HCT116 (cell line): ENCODE results near the gene MAGEC3. TPM values are rescaled to one million over a fixed set of nuclear protein-coding genes. Genes with fewer than 3 reads are reported as not detected.

Experiments
- ATAC-seq: fragments of 200-7000 bp; cut with Tn5 transposase; 2 replicates; pipeline ENCODE4 v1.9.1; 2020; ENCODE audit warnings: mild to moderate bottlenecking, moderate library complexity
- BruUV-seq: library from RNA; stranded (reverse); fragments of 400-500 nt; replicated peaks from 2 replicates; lab custom pipeline; 2021; lab: Mats Ljungman, UMichigan
- CTCF ChIA-PET: fragments of 300-600 bp; sonication (Branson Sonifier 250); formaldehyde crosslinking; loops from one replicate; lab custom pipeline; 2021; ENCODE audit warnings: antibody characterized with exemption; lab: Charles Lee
- POLR2A ChIA-PET: fragments of 300-600, 350-600 bp; sonication (Branson Sonifier 250); formaldehyde crosslinking; loops from one replicate; lab custom pipeline; 2021; ENCODE audit warnings: antibody characterized with exemption; lab: Charles Lee
- RAD21 ChIA-PET, 2 experiments: fragments of 300-600 bp; sonication (Branson Sonifier 250); formaldehyde crosslinking; loops; one replicate each; lab custom pipeline; 2023; ENCODE audit warnings: low total read pairs in 2 of 2; ENCODE audit not compliant: uncharacterized antibody in 2 of 2, unreplicated experiment in 2 of 2, low non-redundant PET in 1 of 2; lab: Charles Lee
- DNase-seq: peaks from one replicate; pipeline ENCODE4 v3.0.0-alpha.2; 2010; ENCODE audit warnings: low read depth, low spot score
- H2AFZ ChIP-seq: fragments of 200-600 bp; shearing (Covaris generic), sonication (generic); 2 replicates; pipeline ENCODE4 v1.6.1; 2017; ENCODE audit warnings: low read depth, mixed run types, mixed read lengths, antibody characterized with exemption, low read length; ENCODE audit not compliant: poor library complexity, severe bottlenecking
- H3K27ac ChIP-seq: 2 replicates; pipeline ENCODE4 v1.5.1; 2012; ENCODE audit warnings: low read depth, low read length
- H3K27me3 ChIP-seq: fragments of 200-600 bp; sonication (generic); 2 replicates; pipeline ENCODE4 v1.6.1; 2016; ENCODE audit warnings: mixed run types, low read length, mixed read lengths; ENCODE audit not compliant: insufficient read depth
- H3K36me3 ChIP-seq, 2 experiments: fragments of 200-500 bp in 1 of 2; fragments of 200-600 bp in 1 of 2; sonication (Bioruptor generic) in 1 of 2; sonication (generic) in 1 of 2; 2 replicates each; pipeline versions ENCODE4 v1.5.1 to v1.6.1; 2014 to 2016; ENCODE audit warnings: low read length in 2 of 2, inconsistent platforms in 1 of 2, mixed read lengths in 1 of 2, mixed run types in 1 of 2; ENCODE audit not compliant: insufficient read depth in 2 of 2, control insufficient read depth in 1 of 2
- H3K4me1 ChIP-seq, 2 experiments: fragments of 200-600 bp in 1 of 2; sonication (generic) in 1 of 2; 2 replicates each; pipeline versions ENCODE4 v1.5.1 to v1.6.1; 2012 to 2017; ENCODE audit warnings: low read length in 2 of 2, inconsistent platforms in 1 of 2, mild to moderate bottlenecking in 1 of 2, mixed read lengths in 1 of 2, mixed run types in 1 of 2, moderate library complexity in 1 of 2; ENCODE audit not compliant: insufficient read depth in 2 of 2, control insufficient read depth in 1 of 2
- H3K4me2 ChIP-seq: fragments of 200-600 bp; sonication (generic); 2 replicates; pipeline ENCODE4 v1.6.1; 2017; ENCODE audit warnings: mixed run types, low read length, mixed read lengths
- H3K4me3 ChIP-seq, 2 experiments: fragments of 200-600 bp in 1 of 2; sonication (generic) in 1 of 2; replicated peaks in 1 of 2; 2 replicates each; pipeline ENCODE4 v1.5.1; 2011 to 2016; ENCODE audit warnings: low read length in 2 of 2, control low read depth in 1 of 2, low read depth in 1 of 2, mild to moderate bottlenecking in 1 of 2, mixed read lengths in 1 of 2, mixed run types in 1 of 2
- H3K79me2 ChIP-seq: fragments of 200-600 bp; sonication (generic); 2 replicates; pipeline ENCODE4 v1.6.1; 2017; ENCODE audit warnings: mild to moderate bottlenecking, mixed run types, low read length, moderate library complexity, mixed read lengths; ENCODE audit not compliant: insufficient read depth
- H3K9ac ChIP-seq: fragments of 200-600 bp; sonication (generic); 2 replicates; pipeline ENCODE4 v1.6.1; 2016; ENCODE audit warnings: low read length, mixed read lengths
- H3K9me2 ChIP-seq: fragments of 200-600 bp; sonication (generic), shearing (Covaris generic); 2 replicates; pipeline ENCODE4 v1.6.1; 2017; ENCODE audit warnings: mixed run types, mild to moderate bottlenecking, moderate library complexity; ENCODE audit not compliant: insufficient read depth
- H3K9me3 ChIP-seq, 2 experiments: fragments of 200-500 bp in 1 of 2; fragments of 200-600 bp in 1 of 2; sonication (Bioruptor generic) in 1 of 2; sonication (generic) in 1 of 2; 2 replicates each; pipeline ENCODE4 v1.6.1; 2014 to 2017; ENCODE audit warnings: low read length in 2 of 2, mixed read lengths in 2 of 2, inconsistent platforms in 1 of 2, low read depth in 1 of 2, mild to moderate bottlenecking in 1 of 2, mixed run types in 1 of 2, moderate library complexity in 1 of 2; ENCODE audit not compliant: control insufficient read depth in 1 of 2, insufficient read depth in 1 of 2
- H4K20me1 ChIP-seq: fragments of 200-600 bp; sonication (generic), shearing (Covaris generic); 2 replicates; pipeline ENCODE4 v1.6.1; 2017; ENCODE audit warnings: mixed run types, mild to moderate bottlenecking, moderate library complexity; ENCODE audit not compliant: insufficient read depth
- CTCF ChIP-seq, 3 experiments: fragments of 200-600 bp in 1 of 3; sonication (generic) in 1 of 3; IDR thresholded peaks in 2 of 3; conservative IDR thresholded peaks in 1 of 3; 2 replicates each; pipeline ENCODE4 v1.5.1; 2012 to 2017; ENCODE audit warnings: low read depth in 2 of 3, low read length in 2 of 3, antibody characterized with exemption in 1 of 3, borderline replicate concordance in 1 of 3, control low read depth in 1 of 3, mild to moderate bottlenecking in 1 of 3, mixed read lengths in 1 of 3, mixed run types in 1 of 3, moderate library complexity in 1 of 3; ENCODE audit not compliant: insufficient read depth in 1 of 3
- EZH2 ChIP-seq: fragments of 200-600 bp; sonication (generic); IDR thresholded peaks from 2 replicates; pipeline ENCODE4 v1.6.1; 2017; ENCODE audit warnings: antibody characterized with exemption, mixed run types
- MAX ChIP-seq: IDR thresholded peaks from 2 replicates; pipeline ENCODE4 v1.6.1; 2012
- POLR2A ChIP-seq: IDR thresholded peaks from 2 replicates; pipeline ENCODE4 v1.7.0; 2011; ENCODE audit warnings: borderline replicate concordance; ENCODE audit not compliant: insufficient read depth, insufficient read length; ENCODE audit errors: extremely low read depth
- YY1 ChIP-seq: IDR thresholded peaks from 2 replicates; pipeline ENCODE4 v1.6.1; 2011; ENCODE audit warnings: low read length, low read depth, moderate library complexity, mild to moderate bottlenecking; ENCODE audit not compliant: insufficient replicate concordance; ENCODE audit errors: extremely low read depth
- intact Hi-C: fragments of 100-400 bp; cut with micrococcal nuclease; formaldehyde crosslinking; loops from 2 replicates; pipeline ENCODE4 v1.10.0; 2022
- total RNA-seq: library from RNA; stranded (reverse); gene quantifications from one replicate; pipeline ENCODE4 v1.2.1, GENCODE V29; 2021; ENCODE audit not compliant: unreplicated experiment
- TF ChIP-seq, protein P1 (sequence below): IDR thresholded peaks from 2 replicates; pipeline ENCODE4 v1.6.1; 2012; ENCODE audit warnings: low read depth

MAGEC3 gene
- total RNA-seq, 1 experiment from 2014 or later = not detected

DNA sequence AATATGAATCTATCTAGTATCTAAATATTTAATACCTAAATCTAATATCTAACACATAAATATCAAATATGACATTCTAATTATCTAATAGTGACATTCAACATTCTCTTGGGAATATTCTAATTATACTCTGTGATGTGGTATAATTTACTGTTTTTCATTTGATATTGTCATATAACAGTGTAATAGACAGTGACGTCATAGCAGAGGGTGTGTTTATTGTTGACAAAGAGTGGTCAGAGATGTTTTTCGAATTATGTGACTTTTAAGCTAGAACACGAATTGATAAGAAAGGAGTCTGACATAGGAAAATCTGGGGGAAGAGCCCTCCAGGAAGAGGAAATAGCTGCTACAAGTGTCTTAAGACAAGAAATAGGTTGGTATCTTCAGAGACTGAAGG is 5.9 kb upstream of the MAGEC3 start:
- BruUV-seq = no TSS peak
- CTCF ChIA-PET = no interaction called here

GRCh38 chrX:141839856-141840255 is 1.7 kb downstream of the MAGEC3 start:
- no TSS peak for BruUV-seq
- Histone ChIP-seq H3K9me2 (no peaks in the 10 kb centered on the region), H2AFZ (no peak overlapping the region), H3K9ac (no peak overlapping the region), H3K4me3 (no peak overlapping the region), H3K9me3 (no peaks in the 10 kb centered on the region; a peak in 1 of 4 replicates), H3K4me1 (no peaks in the 10 kb centered on the region), H4K20me1 (no peaks in the 10 kb centered on the region), H3K79me2 (no peaks in the 10 kb centered on the region), H3K27me3 (no peaks in the 10 kb centered on the region), H3K27ac (no peak overlapping the region), H3K4me2 (no peak overlapping the region), H3K36me3 (no peaks in the 10 kb centered on the region)
- ChIA-PET POLR2A (no interaction called here), RAD21 (no interaction called here), CTCF (no interaction called here)
- intact Hi-C loops = no loop called here
- no peak for ATAC-seq
- no peak for DNase-seq
- TF ChIP-seq YY1 = no peak
- TF ChIP-seq, protein P1, sequence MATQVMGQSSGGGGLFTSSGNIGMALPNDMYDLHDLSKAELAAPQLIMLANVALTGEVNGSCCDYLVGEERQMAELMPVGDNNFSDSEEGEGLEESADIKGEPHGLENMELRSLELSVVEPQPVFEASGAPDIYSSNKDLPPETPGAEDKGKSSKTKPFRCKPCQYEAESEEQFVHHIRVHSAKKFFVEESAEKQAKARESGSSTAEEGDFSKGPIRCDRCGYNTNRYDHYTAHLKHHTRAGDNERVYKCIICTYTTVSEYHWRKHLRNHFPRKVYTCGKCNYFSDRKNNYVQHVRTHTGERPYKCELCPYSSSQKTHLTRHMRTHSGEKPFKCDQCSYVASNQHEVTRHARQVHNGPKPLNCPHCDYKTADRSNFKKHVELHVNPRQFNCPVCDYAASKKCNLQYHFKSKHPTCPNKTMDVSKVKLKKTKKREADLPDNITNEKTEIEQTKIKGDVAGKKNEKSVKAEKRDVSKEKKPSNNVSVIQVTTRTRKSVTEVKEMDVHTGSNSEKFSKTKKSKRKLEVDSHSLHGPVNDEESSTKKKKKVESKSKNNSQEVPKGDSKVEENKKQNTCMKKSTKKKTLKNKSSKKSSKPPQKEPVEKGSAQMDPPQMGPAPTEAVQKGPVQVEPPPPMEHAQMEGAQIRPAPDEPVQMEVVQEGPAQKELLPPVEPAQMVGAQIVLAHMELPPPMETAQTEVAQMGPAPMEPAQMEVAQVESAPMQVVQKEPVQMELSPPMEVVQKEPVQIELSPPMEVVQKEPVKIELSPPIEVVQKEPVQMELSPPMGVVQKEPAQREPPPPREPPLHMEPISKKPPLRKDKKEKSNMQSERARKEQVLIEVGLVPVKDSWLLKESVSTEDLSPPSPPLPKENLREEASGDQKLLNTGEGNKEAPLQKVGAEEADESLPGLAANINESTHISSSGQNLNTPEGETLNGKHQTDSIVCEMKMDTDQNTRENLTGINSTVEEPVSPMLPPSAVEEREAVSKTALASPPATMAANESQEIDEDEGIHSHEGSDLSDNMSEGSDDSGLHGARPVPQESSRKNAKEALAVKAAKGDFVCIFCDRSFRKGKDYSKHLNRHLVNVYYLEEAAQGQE = no peak
- no peak for TF ChIP-seq POLR2A
- no peak for TF ChIP-seq EZH2
- no peak for TF ChIP-seq CTCF (IDR thresholded peaks at IDR 0.05 in 2 of 3, conservative IDR thresholded peaks at IDR 0.05 in 1 of 3; ENCODE audit: borderline replicate concordance in 1 of 3, insufficient read depth in 1 of 3, low read depth in 2 of 3, low read length in 2 of 3)

More for the DNA sequence above, 5.9 kb upstream of the MAGEC3 start:
- Histone ChIP-seq H3K4me1 (no peaks in the 10 kb centered on the region), H3K27me3 (no peaks in the 10 kb centered on the region), H3K4me3 (no peak overlapping the region), H3K36me3 (no peaks in the 10 kb centered on the region), H3K4me2 (no peak overlapping the region), H2AFZ (no peak overlapping the region), H3K9me3 (no peaks in the 10 kb centered on the region), H3K9ac (no peak overlapping the region), H3K27ac (no peak overlapping the region), H3K9me2 (no peaks in the 10 kb centered on the region), H4K20me1 (no peaks in the 10 kb centered on the region), H3K79me2 (no peaks in the 10 kb centered on the region)
- ATAC-seq = no peak
- intact Hi-C loops = no loop called here
- TF ChIP-seq MAX = no peak
- no peak for TF ChIP-seq CTCF (IDR thresholded peaks at IDR 0.05 in 2 of 3, conservative IDR thresholded peaks at IDR 0.05 in 1 of 3; ENCODE audit: borderline replicate concordance in 1 of 3, insufficient read depth in 1 of 3, low read depth in 2 of 3, low read length in 2 of 3)
- no peak for TF ChIP-seq YY1
- ChIA-PET POLR2A (no interaction called here), RAD21 (no interaction called here)
- DNase-seq = no peak
